SJSA1 (cell line): ENCODE measurements around the gene TMEM185B. TPM values are rescaled to one million over a fixed set of nuclear protein-coding genes. Genes with fewer than 3 reads are reported as not detected.

Experiments
- total RNA-seq: library from RNA; depleted of rRNA; stranded (reverse); fragments of >200 nt; shearing (Covaris generic); gene quantifications from 2 replicates; pipeline ENCODE4 v1.2.3, GENCODE V29; 2014; rRNA removed

The TMEM185B gene
- total RNA-seq, 1 experiment from 2014 or later = 52.8 TPM

Other genes starting within 250 kb of the TMEM185B start
- 9.7 and 18.0 TPM in 2 replicates for gene EPB41L5, start 210.3 kb downstream of the TMEM185B start, total RNA-seq
- 63.1 and 84.7 TPM in 2 replicates for gene RALB, start 29.5 kb upstream of the TMEM185B start, total RNA-seq
- 0.09 and 0.16 TPM in 2 replicates for gene INHBB, start 122.7 kb upstream of the TMEM185B start, total RNA-seq